RWPE2 (cell line): Measurements from ENCODE around the gene TMTC1.

Experiments used
- ATAC-seq: fragments of 200-7000 bp; cut with Tn5 transposase; 3 replicates; pipeline ENCODE4 v1.9.1; 2021; ENCODE audit warnings: low read depth
- DNase-seq: peaks from one replicate; pipeline ENCODE4 v3.0.0-alpha.2; 2020; ENCODE audit warnings: low spot score
- H3K27ac ChIP-seq: fragments of 450-650 bp; 2 replicates; pipeline ENCODE4 v1.5.1; 2017; ENCODE audit warnings: mild to moderate bottlenecking; ENCODE audit not compliant: poor library complexity, severe bottlenecking
- H3K27me3 ChIP-seq: fragments of 250-450 bp; sonication (Bioruptor Pico); 2 replicates; pipeline ENCODE4 v1.5.1; 2021; ENCODE audit warnings: mild to moderate bottlenecking, moderate library complexity; ENCODE audit not compliant: insufficient read depth, poor library complexity, severe bottlenecking
- H3K36me3 ChIP-seq: fragments of 250-450 bp; sonication (Bioruptor Pico); 2 replicates; pipeline ENCODE4 v1.5.1; 2020; ENCODE audit warnings: low read depth, mild to moderate bottlenecking, moderate library complexity
- H3K4me1 ChIP-seq: fragments of 250-450 bp; sonication (Bioruptor Pico); 2 replicates; pipeline ENCODE4 v1.5.1; 2021; ENCODE audit warnings: mild to moderate bottlenecking, moderate library complexity; ENCODE audit not compliant: insufficient read depth, poor library complexity, severe bottlenecking
- H3K4me3 ChIP-seq: fragments of 250-450 bp; sonication (Bioruptor Pico); 2 replicates; pipeline ENCODE4 v1.5.1; 2021; ENCODE audit warnings: mild to moderate bottlenecking, moderate library complexity; ENCODE audit not compliant: severe bottlenecking
- H3K9me3 ChIP-seq: fragments of 250-450 bp; sonication (Bioruptor Pico); 2 replicates; pipeline ENCODE4 v1.5.1; 2021; ENCODE audit warnings: mild to moderate bottlenecking, moderate library complexity; ENCODE audit not compliant: severe bottlenecking
- TF ChIP-seq, protein P1 (sequence below): fragments of 450-650 bp; IDR thresholded peaks from one replicate; pipeline ENCODE4 v1.5.1; 2017; ENCODE audit warnings: mild to moderate bottlenecking, moderate library complexity; ENCODE audit not compliant: poor library complexity, severe bottlenecking

Gene TMTC1

DNA sequence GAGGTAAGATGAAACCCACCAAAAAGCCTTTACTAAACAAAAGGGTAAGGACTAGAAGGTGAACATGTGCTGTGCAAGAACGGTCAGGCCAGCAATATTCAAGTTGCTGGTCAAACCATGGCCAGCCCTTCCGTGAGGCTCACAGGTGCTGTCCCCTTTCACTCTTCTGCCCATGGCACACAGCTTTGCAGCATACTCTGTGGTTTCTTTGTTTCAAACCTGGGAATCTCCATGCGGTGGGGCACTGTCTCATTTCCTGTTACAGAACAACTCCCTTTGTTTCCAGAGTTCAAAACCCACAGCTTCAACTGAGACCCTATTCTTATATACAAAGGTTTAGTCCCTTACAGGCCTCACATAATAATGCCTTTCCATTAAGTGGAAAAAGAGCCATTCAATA, 284.5 kb downstream of the TMTC1 start:
- DNase-seq, result no peak
- TF ChIP-seq, protein P1, sequence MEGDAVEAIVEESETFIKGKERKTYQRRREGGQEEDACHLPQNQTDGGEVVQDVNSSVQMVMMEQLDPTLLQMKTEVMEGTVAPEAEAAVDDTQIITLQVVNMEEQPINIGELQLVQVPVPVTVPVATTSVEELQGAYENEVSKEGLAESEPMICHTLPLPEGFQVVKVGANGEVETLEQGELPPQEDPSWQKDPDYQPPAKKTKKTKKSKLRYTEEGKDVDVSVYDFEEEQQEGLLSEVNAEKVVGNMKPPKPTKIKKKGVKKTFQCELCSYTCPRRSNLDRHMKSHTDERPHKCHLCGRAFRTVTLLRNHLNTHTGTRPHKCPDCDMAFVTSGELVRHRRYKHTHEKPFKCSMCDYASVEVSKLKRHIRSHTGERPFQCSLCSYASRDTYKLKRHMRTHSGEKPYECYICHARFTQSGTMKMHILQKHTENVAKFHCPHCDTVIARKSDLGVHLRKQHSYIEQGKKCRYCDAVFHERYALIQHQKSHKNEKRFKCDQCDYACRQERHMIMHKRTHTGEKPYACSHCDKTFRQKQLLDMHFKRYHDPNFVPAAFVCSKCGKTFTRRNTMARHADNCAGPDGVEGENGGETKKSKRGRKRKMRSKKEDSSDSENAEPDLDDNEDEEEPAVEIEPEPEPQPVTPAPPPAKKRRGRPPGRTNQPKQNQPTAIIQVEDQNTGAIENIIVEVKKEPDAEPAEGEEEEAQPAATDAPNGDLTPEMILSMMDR, result no peak
- no peak for ATAC-seq
- H3K4me3 ChIP-seq, result no peak overlapping the region
- no peaks in the 10 kb centered on the region for H3K4me1 ChIP-seq
- H3K27me3 ChIP-seq, result no peaks in the 10 kb centered on the region
- no peaks in the 10 kb centered on the region for H3K9me3 ChIP-seq
- no peaks in the 10 kb centered on the region for H3K36me3 ChIP-seq
- H3K27ac ChIP-seq, result no peak overlapping the region

DNA sequence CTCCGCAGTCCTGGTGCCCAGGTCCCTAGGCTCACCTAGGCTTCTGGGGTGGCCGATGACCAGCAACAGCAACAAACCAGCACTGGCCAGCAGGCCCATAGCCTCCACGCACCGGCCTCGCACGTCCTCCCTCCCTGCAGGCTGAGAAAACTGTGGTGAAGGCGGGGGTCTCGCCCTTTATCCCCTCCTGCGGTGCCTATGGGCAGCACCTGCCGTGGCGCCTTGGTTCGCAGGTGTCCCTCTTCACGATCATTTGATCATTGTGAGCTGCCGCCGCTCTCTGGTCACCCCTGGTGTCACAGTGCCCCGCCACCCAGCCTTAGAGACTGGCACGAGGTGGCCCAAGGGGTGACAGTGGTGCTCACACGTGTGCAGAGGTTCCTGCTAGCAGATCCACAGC, 286.2 kb downstream of the TMTC1 start, which contains the start of gene OVCH1:
Gene OVCH1 (minus strand): TSS at position 99 of the 400 bp plus-strand sequence. CDS start 0 bp downstream, at position 99.
- Histone ChIP-seq H3K9me3 (no peaks in the 10 kb centered on the region), H3K27me3 (no peaks in the 10 kb centered on the region), H3K27ac (no peak within 1 kb of the TSS), H3K4me3 (no peak within 1 kb of the TSS), H3K36me3 (no peaks in the 10 kb centered on the region), H3K4me1 (no peaks in the 10 kb centered on the region)
- no peak for ATAC-seq
- TF ChIP-seq, protein P1, result no peak
- no peak for DNase-seq

DNA sequence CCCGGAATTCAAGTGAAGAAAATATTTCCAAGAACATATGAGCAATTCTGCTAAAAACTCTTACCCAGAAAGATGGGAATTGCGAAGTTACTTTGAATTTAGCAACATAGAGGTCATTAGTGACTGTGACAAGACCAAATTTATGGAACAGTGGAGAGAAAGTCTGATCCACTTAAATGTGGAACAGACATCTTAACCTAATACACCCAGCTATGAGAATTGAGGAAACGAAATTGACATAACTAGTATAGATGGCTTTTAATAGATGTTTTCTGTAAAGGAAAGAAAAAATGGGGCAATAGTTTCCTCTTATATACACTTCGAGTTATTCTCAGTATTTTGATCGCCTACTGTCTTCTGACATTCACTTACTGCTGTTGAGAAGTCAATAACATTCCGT, 290.9 kb downstream of the TMTC1 start:
- ATAC-seq, result no peak
- Histone ChIP-seq H3K4me1 (no peaks in the 10 kb centered on the region), H3K9me3 (no peaks in the 10 kb centered on the region), H3K4me3 (no peak overlapping the region), H3K36me3 (no peaks in the 10 kb centered on the region), H3K27ac (no peak overlapping the region), H3K27me3 (no peaks in the 10 kb centered on the region)
- TF ChIP-seq, protein P1, result no peak
- DNase-seq, result no peak

DNA sequence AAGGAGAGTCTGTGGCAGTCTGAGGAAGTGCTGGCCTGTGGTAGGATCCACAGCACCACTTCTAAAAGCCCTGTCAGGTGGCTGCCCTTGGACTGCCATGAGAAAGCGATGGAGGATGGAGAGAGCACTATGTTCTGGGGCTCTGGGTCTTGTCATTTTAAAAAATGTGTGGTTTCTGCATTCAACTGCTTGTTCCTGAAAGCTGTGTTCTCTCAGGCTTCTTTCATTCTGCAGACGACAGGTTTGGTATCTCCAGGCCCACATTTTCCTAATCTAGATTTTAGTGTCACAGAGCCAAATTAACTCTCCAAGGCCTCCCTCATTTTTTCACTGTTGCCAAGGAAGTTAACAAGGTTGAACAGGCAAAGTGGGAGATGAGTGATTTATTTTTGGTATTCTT, 296.8 kb downstream of the TMTC1 start:
- DNase-seq (no peak), ATAC-seq (no peak)
- H3K27ac ChIP-seq, result no peak overlapping the region
- H3K9me3 ChIP-seq, result no peaks in the 10 kb centered on the region
- no peaks in the 10 kb centered on the region for H3K4me1 ChIP-seq
- H3K27me3 ChIP-seq, result no peaks in the 10 kb centered on the region
- H3K36me3 ChIP-seq, result no peaks in the 10 kb centered on the region
- TF ChIP-seq, protein P1, result no peak
- H3K4me3 ChIP-seq, result no peak overlapping the region

DNA sequence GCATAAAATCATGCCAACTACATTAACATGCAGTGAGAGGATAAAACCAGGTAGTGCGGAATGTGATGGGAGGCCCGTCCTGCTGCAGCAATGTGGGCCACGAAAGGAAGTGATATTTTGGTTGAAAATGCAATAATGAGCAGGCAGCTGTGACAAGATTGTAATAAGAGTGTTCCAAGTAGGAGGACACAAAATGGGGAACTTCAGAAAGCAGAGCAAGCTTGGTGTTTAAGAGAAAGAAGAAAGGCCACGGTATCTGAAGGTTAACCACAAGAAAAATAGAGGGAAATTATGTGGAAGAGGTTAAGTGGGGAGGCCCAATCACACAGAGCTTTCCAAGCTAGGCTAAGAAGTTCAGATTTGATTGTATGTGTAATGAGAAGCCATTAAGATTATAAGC, 320.5 kb downstream of the TMTC1 start:
- ATAC-seq (no peak), DNase-seq (no peak)
- Histone ChIP-seq H3K27me3 (no peaks in the 10 kb centered on the region), H3K4me1 (no peaks in the 10 kb centered on the region), H3K4me3 (no peak overlapping the region), H3K36me3 (no peaks in the 10 kb centered on the region), H3K27ac (no peak overlapping the region), H3K9me3 (no peaks in the 10 kb centered on the region)
- TF ChIP-seq, protein P1, result no peak
